Inferior parietal cortex (tissue), 1 donor: ENCODE data around the gene SRL.

Experiments
- DNase-seq: peaks from one replicate; pipeline ENCODE4 v3.0.0-alpha.2; 2016; ENCODE audit errors: extremely low spot score

The SRL gene

DNA sequence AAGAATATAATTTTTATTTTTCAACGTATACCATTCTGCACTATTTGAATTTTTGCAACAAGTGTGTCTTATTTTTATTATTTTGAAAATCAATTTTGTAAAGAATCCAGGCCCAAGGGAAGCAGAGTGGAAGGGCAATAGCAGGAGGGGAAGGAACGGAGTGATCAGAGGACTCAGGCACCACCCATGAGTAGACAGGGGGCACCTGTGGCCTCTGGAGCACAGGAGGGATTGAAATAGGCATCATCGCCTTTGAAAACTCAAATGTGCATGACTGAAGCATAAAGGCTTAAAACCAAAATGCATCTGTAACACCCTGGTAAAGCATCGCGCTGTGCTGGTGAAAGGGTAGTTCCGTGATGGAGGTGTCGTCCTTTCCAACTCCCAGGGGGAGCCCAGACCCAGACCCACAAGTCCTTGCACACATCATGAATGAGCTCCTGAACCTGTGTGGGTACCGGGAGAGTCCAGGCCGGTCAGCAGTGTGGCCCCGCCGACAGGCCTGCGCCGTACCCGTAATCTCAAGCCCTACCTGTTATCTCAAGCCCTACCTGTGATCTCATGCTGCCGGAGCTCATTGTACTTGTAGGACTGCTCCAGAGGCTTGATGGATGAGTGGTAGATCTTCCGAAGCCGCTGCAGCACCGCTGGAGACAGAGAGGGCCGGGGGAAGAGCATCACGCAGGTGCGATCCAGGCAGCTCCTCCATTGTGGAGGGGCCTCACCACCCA lies 39.1 kb downstream of the SRL start:
- no peak for DNase-seq

DNA sequence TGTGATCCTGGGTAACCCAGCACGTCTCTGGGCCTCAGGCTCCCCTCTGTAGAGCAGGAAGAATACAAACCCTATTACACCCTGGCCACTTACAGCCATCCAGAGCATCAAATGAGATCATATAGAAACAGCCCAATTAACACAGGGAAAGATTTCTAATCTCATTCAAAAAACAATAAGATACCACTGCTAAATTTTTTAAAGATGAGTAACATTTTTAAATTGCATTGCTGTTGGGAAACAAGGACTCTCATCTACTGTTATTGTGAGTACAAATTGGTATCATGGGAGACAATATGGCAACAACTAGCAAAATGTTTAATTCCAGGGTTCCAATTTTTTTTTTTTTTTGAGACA lies 41.1 kb downstream of the SRL start:
- DNase-seq: no peak

DNA sequence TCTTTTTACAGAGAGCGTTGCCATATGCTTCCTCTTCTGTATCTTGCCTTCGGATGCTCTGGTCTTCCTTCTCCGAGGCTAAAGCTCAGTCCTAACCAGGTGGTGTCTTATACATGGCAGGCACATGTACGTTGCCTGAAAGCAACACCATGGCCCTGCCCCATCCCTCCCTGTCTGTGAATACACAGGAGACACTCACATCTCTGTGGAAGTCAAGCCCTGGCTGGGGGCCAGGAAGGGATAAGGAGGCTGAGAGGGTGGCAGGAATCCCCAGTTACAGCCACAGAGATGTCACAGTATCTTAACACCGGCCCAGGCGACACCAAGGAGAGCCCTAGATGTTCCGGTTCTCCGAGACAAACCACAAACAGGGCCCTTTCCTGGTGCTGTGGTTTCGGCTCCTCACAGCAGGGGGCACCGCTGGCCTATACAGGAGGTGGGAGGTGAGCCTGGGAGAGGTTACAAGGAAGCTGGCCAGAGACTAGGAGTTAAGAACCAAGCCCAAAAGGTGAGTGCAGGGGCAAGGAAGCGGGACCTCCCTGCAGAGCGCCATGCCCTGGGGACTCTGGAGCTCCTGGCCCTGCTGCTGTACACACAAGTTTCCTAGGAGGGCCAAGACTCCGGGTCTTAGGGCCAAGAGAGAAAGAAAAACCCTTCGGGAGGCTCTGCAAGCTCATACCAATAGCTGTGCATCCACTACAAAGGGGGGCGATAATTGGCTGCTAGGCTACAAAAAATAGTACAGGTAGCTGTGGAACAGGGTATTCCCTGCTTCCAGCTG lies 41.7 kb downstream of the SRL start:
- peak; percentile 35 for DNase-seq

DNA sequence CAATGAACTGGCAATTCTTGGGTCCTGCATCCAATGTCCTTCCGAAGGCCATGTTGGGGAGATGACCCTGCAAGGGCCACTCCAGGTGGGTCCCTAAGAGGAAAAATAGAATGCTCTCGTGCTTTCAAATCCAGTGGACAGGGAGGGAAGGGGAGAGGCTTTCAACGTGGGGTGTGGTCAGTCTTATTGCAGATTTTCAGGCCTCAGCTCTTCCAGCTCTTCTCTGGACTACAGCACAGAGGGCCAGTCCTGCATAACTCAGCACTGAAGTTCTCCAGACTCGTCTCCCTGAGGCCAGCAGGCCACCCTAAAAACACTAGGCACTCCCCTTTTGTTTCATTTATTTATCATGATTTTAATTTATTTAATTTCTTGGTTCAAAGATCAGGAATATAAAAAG lies 43.1 kb downstream of the SRL start:
- no peak for DNase-seq

DNA sequence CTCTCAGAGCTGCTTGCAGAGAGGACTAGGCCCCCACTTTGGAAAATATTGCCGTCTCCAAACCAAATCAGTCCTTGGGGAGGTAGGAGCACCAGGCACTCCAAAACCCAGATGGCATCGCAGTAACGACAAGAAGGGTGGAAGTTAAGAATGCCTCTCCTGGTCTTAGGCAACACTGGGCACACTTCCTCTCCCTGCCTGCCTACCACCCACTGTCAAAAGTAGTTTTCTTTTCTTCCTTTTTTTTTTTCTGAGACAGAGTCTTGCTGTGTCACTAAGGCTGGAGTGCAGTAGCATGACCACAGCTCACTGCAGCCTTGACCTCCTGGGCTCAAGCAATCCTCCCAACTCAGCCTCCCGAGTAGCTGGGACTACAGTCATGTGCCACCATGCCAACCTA lies 47.2 kb downstream of the SRL start:
- DNase-seq: no peak

DNA sequence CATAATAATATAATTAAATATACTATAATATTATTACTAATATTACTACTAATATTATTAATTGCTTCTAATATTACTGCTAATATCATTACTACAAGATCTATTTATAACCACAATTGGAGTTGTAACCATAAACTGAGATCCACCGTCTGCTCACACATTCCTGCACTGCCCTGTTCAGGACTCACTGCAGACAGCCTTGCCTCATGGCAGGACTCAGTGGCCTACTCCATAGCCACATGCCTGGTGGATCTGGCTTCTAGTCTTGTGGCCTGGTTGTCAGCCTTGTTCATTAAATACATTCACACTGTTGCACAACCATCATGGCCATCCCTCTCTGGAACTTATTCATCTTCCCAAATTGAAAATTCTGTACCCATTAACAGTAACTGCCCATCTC lies 48.0 kb downstream of the SRL start:
- no peak for DNase-seq

DNA sequence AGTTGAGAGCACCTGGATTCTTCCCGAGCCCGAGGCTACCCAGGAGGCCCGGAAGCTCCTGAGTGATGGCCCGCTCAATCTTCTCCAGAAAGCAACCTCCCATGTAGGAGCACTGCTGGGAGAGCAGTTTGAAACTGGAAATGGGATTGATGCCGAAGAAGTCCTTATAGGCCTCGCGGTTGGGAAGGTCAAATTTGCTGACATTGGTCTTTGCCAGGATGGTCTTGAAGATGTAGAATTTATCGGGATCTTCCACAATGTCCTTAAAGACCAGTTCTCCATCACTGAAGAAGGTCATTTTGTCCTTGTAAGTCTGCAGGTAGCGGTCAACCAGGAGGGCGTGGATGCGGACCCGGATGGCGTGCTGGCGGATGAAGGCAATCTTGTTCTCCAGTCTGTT lies 49.7 kb downstream of the SRL start:
- DNase-seq: no peak

DNA sequence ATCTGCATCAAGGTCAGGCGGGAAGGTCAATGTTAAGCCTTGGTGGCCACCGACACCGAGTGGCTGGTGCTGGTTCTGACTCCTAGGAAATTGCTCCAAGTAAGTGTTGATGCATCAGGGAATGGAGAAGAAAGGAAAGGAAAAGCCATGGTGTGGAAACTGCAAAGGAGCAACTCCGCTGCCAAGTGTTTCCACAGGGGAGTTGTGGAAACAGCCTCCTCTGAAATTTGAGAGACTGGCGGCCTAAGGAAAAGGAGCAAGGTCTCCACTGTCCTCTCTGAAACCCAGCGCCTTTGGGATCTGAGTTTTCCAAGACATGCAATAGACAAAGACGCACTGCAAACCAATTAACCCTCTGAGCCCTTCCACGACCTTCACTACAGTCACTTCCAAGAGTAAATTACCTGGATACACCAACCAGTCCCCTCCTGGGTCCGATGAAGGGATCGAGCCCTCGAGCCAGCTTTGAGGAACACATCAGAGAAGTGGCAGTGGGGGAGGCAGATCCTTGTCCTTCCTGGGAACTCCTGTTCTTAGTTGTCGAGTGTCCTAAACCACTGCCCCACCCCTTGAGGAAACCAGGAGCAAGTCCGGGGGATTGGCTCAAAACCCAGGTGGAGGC lies 51.1 kb downstream of the SRL start:
- DNase-seq: no peak

DNA sequence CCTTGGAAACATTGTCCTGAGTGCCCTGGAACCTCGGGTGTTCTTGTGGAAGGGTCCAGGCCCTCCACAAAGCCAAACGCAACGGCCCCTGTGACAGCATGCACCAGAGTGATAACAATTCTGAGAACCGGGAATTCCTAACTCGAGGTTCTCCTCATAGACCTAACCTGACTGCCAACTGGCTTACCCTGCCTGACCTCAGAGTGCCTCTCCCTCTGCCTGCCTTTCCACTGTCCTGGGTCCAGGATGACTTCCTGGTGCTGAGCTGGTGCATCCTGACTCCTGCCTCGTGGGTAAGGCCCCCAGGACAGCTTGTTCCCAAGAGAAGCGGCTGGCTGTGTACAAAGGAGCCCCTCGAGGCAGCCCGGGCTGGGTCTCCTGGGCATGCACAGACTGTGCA lies 51.8 kb downstream of the SRL start:
- DNase-seq: no peak

DNA sequence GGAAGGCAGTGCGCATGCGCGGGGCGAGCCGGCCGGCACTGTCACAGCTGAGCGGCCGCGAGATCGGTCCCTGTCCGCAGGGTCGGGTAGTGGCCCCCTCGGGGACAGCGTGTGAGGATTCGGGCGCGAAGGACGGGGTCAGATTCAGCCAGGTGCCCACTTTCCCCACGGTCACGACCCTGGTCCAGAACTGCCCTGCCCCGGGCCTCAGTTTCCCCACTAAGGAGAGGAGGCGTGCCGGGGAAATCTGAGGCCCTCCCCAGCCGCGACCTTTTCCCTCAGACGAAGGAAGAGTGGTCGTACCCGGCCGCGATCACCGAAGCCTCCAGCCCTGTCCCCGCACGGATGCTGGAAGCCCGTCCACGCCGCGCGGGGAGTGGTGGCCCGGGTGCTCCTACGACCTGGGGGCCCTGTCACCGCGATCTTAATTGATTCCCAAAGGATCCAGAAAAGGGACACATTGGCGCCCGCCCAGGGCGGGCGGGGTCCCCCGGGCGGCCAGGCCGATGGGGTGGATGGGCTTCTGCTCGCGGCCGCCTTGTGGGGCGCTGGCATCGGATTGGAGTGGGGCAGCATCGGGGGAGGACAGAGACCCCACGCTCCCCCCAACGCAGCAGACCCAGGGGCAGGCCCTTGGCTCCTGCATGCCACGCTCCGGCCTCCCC lies 57.7 kb downstream of the SRL start:
- no peak for DNase-seq

DNA sequence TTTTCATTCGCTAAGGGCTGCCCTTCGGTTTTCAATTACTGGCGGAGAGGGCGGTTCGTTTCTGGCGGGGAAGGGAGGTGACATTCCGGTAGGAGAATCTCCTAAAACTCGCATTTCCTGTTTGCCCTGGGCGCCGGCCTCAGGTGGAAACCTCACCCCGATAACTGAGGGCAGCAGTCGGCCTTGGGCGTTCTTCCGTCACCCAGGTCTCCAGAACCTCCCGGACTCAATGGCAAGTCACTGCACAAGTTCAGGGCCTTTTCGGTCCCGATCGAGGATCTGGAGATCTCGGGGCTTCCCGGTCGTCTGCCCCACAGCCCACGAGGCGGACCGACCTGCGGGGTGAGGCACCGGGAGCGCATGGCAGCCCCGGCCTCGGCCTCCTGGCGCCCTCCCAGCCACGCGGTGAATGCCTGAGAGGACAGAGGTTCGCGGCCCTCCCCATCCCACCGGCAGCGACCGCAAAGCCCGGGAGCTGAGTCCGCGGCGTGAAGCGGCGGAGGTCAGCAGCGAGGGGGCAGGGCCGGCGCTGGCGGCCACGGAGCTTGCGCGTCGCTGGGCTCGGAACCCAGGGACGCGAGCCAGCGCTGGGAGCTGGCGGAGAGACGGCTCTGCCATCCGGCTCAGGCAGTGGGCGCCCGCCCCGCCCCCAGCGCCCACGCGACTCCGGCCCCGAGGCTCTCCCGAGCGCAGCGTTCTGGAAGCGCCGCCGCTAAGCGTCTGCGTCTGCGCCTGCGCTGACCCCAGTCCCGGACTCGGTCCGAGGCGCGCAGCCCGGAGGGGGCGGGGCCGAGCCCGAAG lies 58.4 kb downstream of the SRL start:
- peak; percentile 92 for DNase-seq

DNA sequence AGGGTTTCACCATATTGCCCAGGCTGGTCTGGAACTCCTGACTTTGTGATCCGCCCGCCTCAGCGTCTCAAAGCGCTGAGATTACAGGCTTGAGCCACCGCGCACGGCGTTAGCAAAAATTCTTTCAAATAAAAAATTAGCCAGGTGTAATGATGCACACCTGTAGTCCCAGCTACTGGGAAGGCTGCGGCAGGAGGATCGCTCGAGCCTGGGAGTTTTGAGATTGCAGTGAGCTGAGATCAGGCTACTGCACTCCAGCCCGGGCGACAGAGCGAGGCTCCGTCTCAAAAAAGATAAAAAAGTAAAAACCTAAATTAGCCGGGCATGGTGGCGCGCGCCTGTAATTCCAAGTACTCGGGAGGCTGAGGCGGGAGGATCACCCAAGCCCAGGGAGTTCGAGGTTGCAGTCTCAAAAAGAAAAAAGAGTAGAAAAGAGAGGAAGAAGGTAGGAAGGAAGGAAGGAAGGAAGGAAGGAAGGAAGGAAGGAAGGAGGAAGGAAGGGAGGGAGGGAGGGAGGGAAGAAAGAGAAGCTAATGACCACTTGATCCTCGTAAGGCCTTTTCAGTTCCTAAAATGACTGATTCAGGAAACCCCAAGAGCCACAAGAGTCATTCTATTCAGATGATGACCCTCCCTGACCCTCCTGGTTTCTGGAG lies 59.2 kb downstream of the SRL start:
- no peak for DNase-seq

DNA sequence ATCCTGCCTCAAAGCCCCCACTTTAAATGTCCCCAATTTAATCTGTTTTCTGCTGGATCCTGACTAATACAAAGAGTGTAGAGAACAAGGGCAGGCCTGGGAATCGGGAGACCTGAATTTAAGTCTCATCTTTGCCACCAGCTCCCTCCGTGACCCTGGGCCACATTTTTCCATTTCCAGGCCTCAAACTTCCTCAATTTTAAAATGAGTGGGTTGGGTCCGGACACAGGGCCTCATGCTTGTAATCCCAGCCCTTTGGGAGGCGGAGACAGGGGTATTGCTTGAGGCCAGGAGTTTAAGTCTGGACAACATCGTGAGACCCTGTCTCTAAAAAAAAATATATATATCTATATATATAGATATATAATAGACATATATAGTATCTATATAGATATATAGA lies 61.4 kb downstream of the SRL start:
- no peak for DNase-seq

DNA sequence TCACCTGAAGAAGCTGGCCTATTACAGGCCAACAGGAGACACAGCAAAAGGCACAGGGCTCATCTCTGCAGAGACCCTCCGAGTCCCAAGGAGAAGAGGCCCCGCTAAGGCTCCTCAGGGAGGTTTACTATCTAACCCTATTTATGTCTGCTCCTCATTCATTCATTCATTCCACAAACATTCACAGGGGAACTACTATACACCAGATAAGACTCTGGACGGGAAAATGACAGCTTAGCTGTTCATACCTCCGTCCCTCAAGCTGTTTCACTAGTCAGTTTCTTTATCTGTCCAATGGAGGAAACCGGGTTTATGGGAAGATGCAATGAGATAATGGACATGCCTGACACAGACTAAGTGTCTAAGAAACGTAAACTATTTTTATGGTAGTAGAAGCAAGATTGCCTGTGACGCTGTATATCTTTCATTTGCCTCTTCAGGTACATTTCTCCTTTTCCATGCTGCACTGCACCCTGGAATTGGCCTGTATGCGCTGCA lies 62.1 kb downstream of the SRL start:
- no peak for DNase-seq

DNA sequence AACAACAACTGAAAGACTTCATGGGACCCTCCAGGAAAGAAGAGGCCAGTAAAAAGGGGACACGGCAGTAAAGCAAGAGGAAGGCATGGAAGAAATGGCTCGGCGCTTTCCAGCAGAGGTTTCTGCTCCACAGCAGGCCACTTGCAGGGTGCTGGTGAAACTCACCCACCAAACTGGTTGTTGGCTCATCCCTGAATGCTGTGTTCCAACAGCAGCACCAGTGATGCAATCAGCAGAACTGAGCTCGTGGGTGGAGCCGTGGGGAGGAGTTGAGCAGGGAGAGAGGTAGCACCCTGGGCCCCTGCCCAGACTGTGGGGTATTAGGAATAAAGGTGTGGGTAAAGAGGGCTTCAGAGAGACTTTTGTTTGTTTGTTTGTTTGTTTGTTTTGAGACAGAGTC lies 62.9 kb downstream of the SRL start:
- DNase-seq: peak; percentile 23

DNA sequence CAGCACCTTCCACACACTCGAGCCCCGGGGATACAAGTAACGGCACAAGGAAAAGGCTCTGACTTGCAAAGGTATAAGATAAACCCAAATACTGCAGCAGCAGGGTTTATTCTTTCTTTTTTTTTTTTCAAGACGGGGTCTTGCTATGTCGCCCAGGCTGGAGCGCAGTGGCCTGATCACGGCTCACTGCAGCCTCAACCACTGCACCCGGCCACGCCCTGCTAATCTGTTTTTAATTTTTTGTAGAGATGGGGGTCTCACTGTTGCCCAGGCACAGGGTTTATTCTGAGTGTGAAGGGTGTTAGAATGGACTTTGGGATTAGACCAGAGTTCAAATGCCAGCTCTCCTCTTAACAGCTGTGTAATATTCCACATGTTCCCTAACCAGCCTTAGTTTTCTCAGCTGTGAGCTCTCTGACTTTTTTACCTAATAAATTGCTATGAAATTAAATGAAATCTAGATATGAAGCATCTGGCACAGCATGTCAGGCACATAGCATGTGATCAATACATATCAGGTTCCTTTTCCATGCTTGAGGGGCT lies 63.3 kb downstream of the SRL start:
- DNase-seq: no peak

DNA sequence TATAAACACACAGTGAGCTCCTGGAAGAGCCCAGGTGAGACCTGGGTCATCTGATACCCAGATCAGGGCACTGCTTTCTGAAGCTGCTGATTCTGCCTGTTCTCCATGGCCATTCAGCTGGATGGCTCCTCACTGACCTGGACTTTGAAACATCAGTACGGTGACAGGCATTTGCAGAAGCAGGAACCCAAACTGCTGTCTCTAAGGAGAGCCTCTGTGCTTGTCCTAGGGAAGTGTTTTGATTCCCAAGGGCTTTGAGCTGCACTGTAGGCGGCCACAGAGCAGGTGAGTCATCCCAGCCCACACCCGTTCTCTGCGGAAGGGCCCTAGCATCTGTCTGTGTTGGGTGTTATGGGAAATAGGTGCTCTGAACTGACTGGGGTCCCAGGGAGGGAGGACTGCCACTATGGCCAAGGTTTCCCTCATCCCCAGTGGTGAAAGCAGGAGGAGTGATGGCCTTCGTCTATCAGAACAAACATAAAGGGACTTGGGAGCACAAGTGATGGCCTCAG lies 64.9 kb downstream of the SRL start:
- no peak for DNase-seq

DNA sequence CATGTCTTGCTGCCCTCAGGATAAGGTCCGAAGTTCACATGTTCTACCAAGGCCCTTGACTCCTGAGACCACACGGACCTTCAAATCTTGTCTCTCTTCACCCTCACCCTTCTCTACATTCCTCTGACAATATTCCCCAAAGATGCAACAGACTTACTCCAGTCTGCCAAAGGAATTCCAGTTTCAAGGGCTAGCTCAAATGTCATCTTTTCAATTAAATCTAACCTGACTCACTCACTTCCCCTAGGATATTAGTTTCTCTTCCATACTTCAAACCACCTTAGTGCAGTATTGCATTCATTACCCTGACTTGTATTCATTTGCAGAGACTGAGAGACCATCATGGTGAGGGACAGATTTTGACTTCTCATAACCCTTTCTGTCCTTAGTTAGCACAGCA lies 66.0 kb downstream of the SRL start:
- no peak for DNase-seq

DNA sequence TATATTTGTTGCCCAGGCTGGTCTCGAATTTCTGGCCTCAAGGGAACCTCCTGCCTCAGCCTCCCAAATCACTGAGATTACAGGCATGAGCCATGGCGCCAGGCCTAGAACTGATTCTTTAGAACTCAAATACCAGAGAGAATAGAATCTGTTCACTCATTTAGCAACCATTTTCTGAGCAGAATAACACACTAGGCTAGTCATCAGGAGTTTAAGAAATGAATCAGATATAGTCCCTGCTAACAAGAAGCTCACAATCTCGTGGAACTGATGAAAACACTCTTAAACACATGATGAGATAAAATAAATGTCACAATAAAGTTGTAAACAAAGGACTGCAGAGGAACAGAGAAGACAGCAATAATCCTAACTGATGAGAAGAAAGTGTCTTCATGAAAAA lies 69.8 kb downstream of the SRL start:
- DNase-seq: no peak

DNA sequence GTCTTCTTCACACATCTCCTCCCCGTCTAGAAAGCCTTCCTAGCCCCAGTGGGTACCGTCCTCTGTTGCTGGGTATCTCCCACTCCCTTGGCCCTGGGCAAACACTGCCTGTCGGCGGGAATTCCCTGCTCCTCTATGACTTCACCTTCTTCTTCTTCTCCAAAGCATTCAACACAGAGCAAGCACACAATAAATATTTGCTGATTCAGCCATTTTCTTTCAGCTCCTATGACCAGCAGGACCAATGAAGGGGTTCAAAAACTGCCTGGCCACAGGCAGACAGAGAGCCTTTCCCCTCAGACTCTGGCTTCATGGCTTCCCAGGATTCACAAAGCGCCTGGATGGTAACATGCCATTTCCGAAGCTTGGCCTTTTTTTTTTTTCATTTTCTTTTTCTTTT lies 72.5 kb downstream of the SRL start:
- DNase-seq: no peak

DNA sequence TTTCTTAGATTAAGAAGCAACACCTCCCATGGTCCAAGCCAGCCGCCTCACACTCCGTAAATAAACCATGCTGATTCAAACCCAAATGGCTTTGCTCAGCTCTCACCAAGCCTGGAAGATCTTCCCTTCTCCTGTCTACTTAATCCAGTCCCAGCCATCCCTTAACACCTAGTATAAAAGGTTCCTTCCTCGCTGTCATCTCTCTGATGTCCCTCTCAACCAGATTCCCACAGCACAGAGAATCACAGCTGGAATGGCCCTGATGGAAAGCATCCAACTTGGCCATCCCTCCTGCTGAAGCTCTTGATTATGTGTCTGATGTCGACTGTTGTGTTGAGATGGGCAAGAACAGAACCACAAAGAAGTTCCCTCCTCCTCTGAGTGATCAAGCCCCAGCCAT lies 75.1 kb downstream of the SRL start:
- no peak for DNase-seq
